ENCODE measurements around the gene AIPL1.

The AIPL1 gene

GRCh38 chr17:6458460-6458950 lies 23.6 kb upstream of the AIPL1 start:
- H3K27me3 ChIP-seq (ENCODE audit: insufficient read depth, low read length, poor library complexity) = no peaks in the 10 kb centered on the region
- no CpG with 5 or more reads among the region's 14 CpGs for WGBS (ENCODE audit: extremely low coverage, insufficient coverage, low lambda C conversion rate)

GRCh38 chr17:6457688-6458459 lies 23.0 kb upstream of the AIPL1 start:
- Histone ChIP-seq H3K4me1 (ENCODE audit: control insufficient read depth, low read depth, low read length) (no peaks in the 10 kb centered on the region), H2AK5ac (ENCODE audit: low read length) (no peak overlapping the region), H4K5ac (ENCODE audit: low read length) (no peak overlapping the region)

More at GRCh38 chr17:6458460-6458950, 23.6 kb upstream of the AIPL1 start:
- no peak overlapping the region for H2BK5ac ChIP-seq (ENCODE audit: low read length)
- no peak overlapping the region for H4K8ac ChIP-seq (ENCODE audit: low read depth, low read length)
- H3K18ac ChIP-seq (ENCODE audit: low read length) = no peak overlapping the region
- no peak overlapping the region for H3K4ac ChIP-seq (ENCODE audit: low read depth, low read length)
- no peak for DNase-seq
- H3K56ac ChIP-seq (ENCODE audit: low read length) = no peak overlapping the region
- no peak overlapping the region for H3K4me3 ChIP-seq (ENCODE audit: low read length)
- no peak overlapping the region for H3K23ac ChIP-seq (ENCODE audit: low read length)
- no peak overlapping the region for H2BK120ac ChIP-seq (ENCODE audit: low read depth, low read length)
- H3K4me2 ChIP-seq (ENCODE audit: low read length) = no peak overlapping the region
- no peak overlapping the region for H3K9ac ChIP-seq (ENCODE audit: low read length)
- no peaks in the 10 kb centered on the region for H3K36me3 ChIP-seq (ENCODE audit: control insufficient read depth, insufficient read depth, low read length)
- H2AK5ac ChIP-seq (ENCODE audit: low read length) = no peak overlapping the region
- H3K27ac ChIP-seq (ENCODE audit: low read depth, low read length) = no peak overlapping the region
- no peak overlapping the region for H2BK15ac ChIP-seq (replicated peaks; ENCODE audit: low read depth)
- H4K5ac ChIP-seq (ENCODE audit: low read length) = no peak overlapping the region
- H3K79me2 ChIP-seq (ENCODE audit: control insufficient read depth, insufficient read depth, low read length) = no peaks in the 10 kb centered on the region
- H3K79me1 ChIP-seq (ENCODE audit: low read length) = no peaks in the 10 kb centered on the region
- no peaks in the 10 kb centered on the region for H3K4me1 ChIP-seq (ENCODE audit: control insufficient read depth, low read depth, low read length)

GRCh38 chr17:6456914-6457687 lies 22.2 kb upstream of the AIPL1 start:
- H3K4ac ChIP-seq (ENCODE audit: low read depth, low read length) = no peak overlapping the region
- no peak overlapping the region for H2BK120ac ChIP-seq (ENCODE audit: low read depth, low read length)
- H3K56ac ChIP-seq (ENCODE audit: low read length) = no peak overlapping the region
- H2BK5ac ChIP-seq (ENCODE audit: low read length) = no peak overlapping the region
- no peak overlapping the region for H3K27ac ChIP-seq (ENCODE audit: low read depth, low read length)
- H3K23ac ChIP-seq (ENCODE audit: low read length) = no peak overlapping the region
- H3K4me1 ChIP-seq (ENCODE audit: control insufficient read depth, low read depth, low read length) = no peaks in the 10 kb centered on the region
- no peak overlapping the region for H4K5ac ChIP-seq (ENCODE audit: low read length)
- WGBS (ENCODE audit: extremely low coverage, insufficient coverage, low lambda C conversion rate) = no CpG with 5 or more reads among the region's 14 CpGs
- no peaks in the 10 kb centered on the region for H3K79me2 ChIP-seq (ENCODE audit: control insufficient read depth, insufficient read depth, low read length)
- no peaks in the 10 kb centered on the region for H3K27me3 ChIP-seq (ENCODE audit: insufficient read depth, low read length, poor library complexity)
- H3K18ac ChIP-seq (ENCODE audit: low read length) = no peak overlapping the region
- peak; percentile 41 for DNase-seq
- H2AK5ac ChIP-seq (ENCODE audit: low read length) = no peak overlapping the region
- H3K4me2 ChIP-seq (ENCODE audit: low read length) = no peak overlapping the region
- no peak overlapping the region for H3K4me3 ChIP-seq (ENCODE audit: low read length)
- H3K9ac ChIP-seq (ENCODE audit: low read length) = no peak overlapping the region
- H4K8ac ChIP-seq (ENCODE audit: low read depth, low read length) = no peak overlapping the region
- no peaks in the 10 kb centered on the region for H3K36me3 ChIP-seq (ENCODE audit: control insufficient read depth, insufficient read depth, low read length)
- H3K79me1 ChIP-seq (ENCODE audit: low read length) = no peaks in the 10 kb centered on the region
- no peak overlapping the region for H2BK15ac ChIP-seq (replicated peaks; ENCODE audit: low read depth)

More at GRCh38 chr17:6457688-6458459, 23.0 kb upstream of the AIPL1 start:
- Histone ChIP-seq H3K56ac (ENCODE audit: low read length) (no peak overlapping the region), H3K36me3 (ENCODE audit: control insufficient read depth, insufficient read depth, low read length) (no peaks in the 10 kb centered on the region), H3K79me1 (ENCODE audit: low read length) (no peaks in the 10 kb centered on the region), H3K23ac (ENCODE audit: low read length) (no peak overlapping the region), H3K18ac (ENCODE audit: low read length) (no peak overlapping the region), H3K27ac (ENCODE audit: low read depth, low read length) (no peak overlapping the region), H3K4me2 (ENCODE audit: low read length) (no peak overlapping the region), H3K79me2 (ENCODE audit: control insufficient read depth, insufficient read depth, low read length) (no peaks in the 10 kb centered on the region), H3K4ac (ENCODE audit: low read depth, low read length) (no peak overlapping the region), H4K8ac (ENCODE audit: low read depth, low read length) (no peak overlapping the region), H2BK15ac (replicated peaks; ENCODE audit: low read depth) (no peak overlapping the region), H3K27me3 (ENCODE audit: insufficient read depth, low read length, poor library complexity) (no peaks in the 10 kb centered on the region), H3K9ac (ENCODE audit: low read length) (no peak overlapping the region), H2BK5ac (ENCODE audit: low read length) (no peak overlapping the region), H2BK120ac (ENCODE audit: low read depth, low read length) (no peak overlapping the region), H3K4me3 (ENCODE audit: low read length) (no peak overlapping the region)
- DNase-seq = no peak
- no CpG with 5 or more reads among the region's 10 CpGs for WGBS (ENCODE audit: extremely low coverage, insufficient coverage, low lambda C conversion rate)

GRCh38 chr17:6456321-6456720 lies 21.4 kb upstream of the AIPL1 start:
- Histone ChIP-seq H3K9ac (ENCODE audit: low read length) (no peak overlapping the region), H4K8ac (ENCODE audit: low read depth, low read length) (no peak overlapping the region), H3K79me2 (ENCODE audit: control insufficient read depth, insufficient read depth, low read length) (no peaks in the 10 kb centered on the region), H3K4me2 (ENCODE audit: low read length) (no peak overlapping the region), H2BK5ac (ENCODE audit: low read length) (no peak overlapping the region), H3K27me3 (ENCODE audit: insufficient read depth, low read length, poor library complexity) (no peaks in the 10 kb centered on the region), H3K36me3 (ENCODE audit: control insufficient read depth, insufficient read depth, low read length) (no peaks in the 10 kb centered on the region), H2BK120ac (ENCODE audit: low read depth, low read length) (no peak overlapping the region), H3K4me1 (ENCODE audit: control insufficient read depth, low read depth, low read length) (no peaks in the 10 kb centered on the region), H2BK15ac (replicated peaks; ENCODE audit: low read depth) (no peak overlapping the region), H3K4me3 (ENCODE audit: low read length) (no peak overlapping the region), H2AK5ac (ENCODE audit: low read length) (no peak overlapping the region), H3K79me1 (ENCODE audit: low read length) (no peaks in the 10 kb centered on the region), H3K23ac (ENCODE audit: low read length) (no peak overlapping the region), H3K27ac (ENCODE audit: low read depth, low read length) (no peak overlapping the region), H3K56ac (ENCODE audit: low read length) (no peak overlapping the region), H3K4ac (ENCODE audit: low read depth, low read length) (no peak overlapping the region), H4K5ac (ENCODE audit: low read length) (no peak overlapping the region), H3K18ac (ENCODE audit: low read length) (no peak overlapping the region)
- DNase-seq = no peak
- WGBS (ENCODE audit: extremely low coverage, insufficient coverage, low lambda C conversion rate) = no CpG with 5 or more reads among the region's 9 CpGs

GRCh38 chr17:6455321-6455705 lies 20.4 kb upstream of the AIPL1 start:
- no peaks in the 10 kb centered on the region for H3K79me1 ChIP-seq (ENCODE audit: low read length)
- H2AK5ac ChIP-seq (ENCODE audit: low read length) = no peak overlapping the region
- H3K4me3 ChIP-seq (ENCODE audit: low read length) = peak overlapping the region; percentile 29
- peak overlapping the region; percentile 78 for H3K9ac ChIP-seq (ENCODE audit: low read length)
- peaks cover 2% of the 10 kb centered on the region for H3K36me3 ChIP-seq (ENCODE audit: control insufficient read depth, insufficient read depth, low read length)
- peak; percentile 67 for DNase-seq
- H4K5ac ChIP-seq (ENCODE audit: low read length) = no peak overlapping the region
- H3K79me2 ChIP-seq (ENCODE audit: control insufficient read depth, insufficient read depth, low read length) = no peaks in the 10 kb centered on the region
- H3K4me2 ChIP-seq (ENCODE audit: low read length) = peak overlapping the region; percentile 83
- no CpG with 5 or more reads among the region's 35 CpGs for WGBS (ENCODE audit: extremely low coverage, insufficient coverage, low lambda C conversion rate)
- H3K27ac ChIP-seq (ENCODE audit: low read depth, low read length) = no peak overlapping the region
- H3K4ac ChIP-seq (ENCODE audit: low read depth, low read length) = peak overlapping the region; percentile 8
- H2BK5ac ChIP-seq (ENCODE audit: low read length) = no peak overlapping the region
- no peaks in the 10 kb centered on the region for H3K27me3 ChIP-seq (ENCODE audit: insufficient read depth, low read length, poor library complexity)
- H3K56ac ChIP-seq (ENCODE audit: low read length) = peak overlapping the region; percentile 88
- no peaks in the 10 kb centered on the region for H3K4me1 ChIP-seq (ENCODE audit: control insufficient read depth, low read depth, low read length)
- H4K8ac ChIP-seq (ENCODE audit: low read depth, low read length) = no peak overlapping the region
- peak overlapping the region; percentile 21 for H3K18ac ChIP-seq (ENCODE audit: low read length)
- no peak overlapping the region for H2BK15ac ChIP-seq (replicated peaks; ENCODE audit: low read depth)
- H3K23ac ChIP-seq (ENCODE audit: low read length) = no peak overlapping the region
- no peak overlapping the region for H2BK120ac ChIP-seq (ENCODE audit: low read depth, low read length)
